IMR-90 (cell line): ENCODE measurements around the gene PTBP1. TPM values are rescaled to one million over a fixed set of nuclear protein-coding genes. Genes with fewer than 3 reads are reported as not detected.

Experiments
- ATAC-seq: fragments of 200-7000 bp; cut with Tn5 transposase; 2 replicates; pipeline ENCODE4 v1.9.1; 2020; ENCODE audit warnings: low read depth, mild to moderate bottlenecking, moderate library complexity
- BruUV-seq: library from RNA; stranded (reverse); fragments of 400-500 nt; replicated peaks from 2 replicates; lab custom pipeline; 2021; lab: Mats Ljungman, UMichigan
- CTCF ChIA-PET: fragments of 300-600 bp; formaldehyde crosslinking; extraction: SDS; loops from one replicate; lab custom pipeline; 2021; ENCODE audit warnings: antibody characterized with exemption; lab: Yijun Ruan, JAX
- POLR2A ChIA-PET: fragments of 300-600 bp; sonication (Branson Sonifier 250); formaldehyde crosslinking; loops from one replicate; lab custom pipeline; 2022; ENCODE audit warnings: antibody characterized with exemption; ENCODE audit not compliant: unreplicated experiment; lab: Charles Lee
- DNase-seq: peaks from one replicate; pipeline ENCODE4 v3.0.0; 2013
- H2AFZ ChIP-seq: replicated peaks from 2 replicates; pipeline ENCODE3; 2013; ENCODE audit warnings: low read length, mild to moderate bottlenecking; ENCODE audit not compliant: poor library complexity
- H2AK5ac ChIP-seq: 2 replicates; pipeline ENCODE4 v1.6.1; 2013; ENCODE audit warnings: low read depth, low read length, inconsistent platforms
- H2AK9ac ChIP-seq: replicated peaks from 2 replicates; pipeline ENCODE3; 2013; ENCODE audit warnings: mild to moderate bottlenecking, low read depth, low read length, moderate library complexity; ENCODE audit not compliant: poor library complexity
- H2BK120ac ChIP-seq: 2 replicates; pipeline ENCODE4 v1.6.1; 2013; ENCODE audit warnings: low read depth, low read length, inconsistent platforms
- H2BK15ac ChIP-seq: 3 replicates; pipeline ENCODE4 v1.6.1; 2013; ENCODE audit warnings: low read depth, low read length, inconsistent platforms
- H2BK20ac ChIP-seq: 2 replicates; pipeline ENCODE4 v1.6.1; 2013; ENCODE audit warnings: low read depth, mild to moderate bottlenecking, inconsistent platforms, low read length, moderate library complexity
- H2BK5ac ChIP-seq: 2 replicates; pipeline ENCODE4 v1.6.1; 2013; ENCODE audit warnings: mild to moderate bottlenecking, low read depth, low read length, inconsistent platforms; ENCODE audit not compliant: poor library complexity, severe bottlenecking
- H3K14ac ChIP-seq: replicated peaks from 2 replicates; pipeline ENCODE4 v1.6.1; 2013; ENCODE audit warnings: low read depth, low read length, inconsistent platforms
- H3K18ac ChIP-seq: 2 replicates; pipeline ENCODE4 v1.6.1; 2013; ENCODE audit warnings: low read depth, low read length, control low read depth
- H3K23ac ChIP-seq: 2 replicates; pipeline ENCODE4 v1.6.1; 2013; ENCODE audit warnings: low read depth, low read length, inconsistent platforms
- H3K27ac ChIP-seq: 2 replicates; pipeline ENCODE4 v1.5.1; 2013; ENCODE audit warnings: mild to moderate bottlenecking, control low read depth, low read length; ENCODE audit not compliant: insufficient read depth
- H3K27me3 ChIP-seq: 2 replicates; pipeline ENCODE4 v1.6.1; 2013; ENCODE audit warnings: low read length; ENCODE audit not compliant: control insufficient read depth, insufficient read depth
- H3K36me3 ChIP-seq: 2 replicates; pipeline ENCODE4 v1.6.1; 2013; ENCODE audit warnings: low read length, mixed read lengths; ENCODE audit not compliant: control insufficient read depth, insufficient read depth
- H3K4ac ChIP-seq: 2 replicates; pipeline ENCODE4 v1.6.1; 2013; ENCODE audit warnings: low read depth, low read length, inconsistent platforms
- H3K4me1 ChIP-seq: 2 replicates; pipeline ENCODE4 v1.6.1; 2013; ENCODE audit warnings: low read length, mixed read lengths; ENCODE audit not compliant: control insufficient read depth, insufficient read depth
- H3K4me2 ChIP-seq: 2 replicates; pipeline ENCODE4 v1.6.1; 2013; ENCODE audit warnings: low read depth, mild to moderate bottlenecking, control low read depth, low read length, moderate library complexity
- H3K4me3 ChIP-seq: 2 replicates; pipeline ENCODE4 v1.5.1; 2013; ENCODE audit warnings: low read depth, mild to moderate bottlenecking, control low read depth, low read length, moderate library complexity; ENCODE audit not compliant: insufficient read depth
- H3K56ac ChIP-seq: 2 replicates; pipeline ENCODE4 v1.6.1; 2013; ENCODE audit warnings: low read length, inconsistent platforms; ENCODE audit not compliant: insufficient read depth; ENCODE audit errors: extremely low read depth
- H3K79me1 ChIP-seq, 2 experiments: 2 replicates each; pipeline ENCODE4 v1.6.1; 2013; ENCODE audit warnings: low read length in 2 of 2, inconsistent platforms in 1 of 2, low read depth in 1 of 2
- H3K9ac ChIP-seq: 2 replicates; pipeline ENCODE4 v1.6.1; 2013; ENCODE audit warnings: low read depth, low read length, control low read depth
- H3K9me1 ChIP-seq: 2 replicates; pipeline ENCODE4 v1.6.1; 2013; ENCODE audit warnings: low read length, inconsistent platforms; ENCODE audit not compliant: insufficient read depth
- H3K9me3 ChIP-seq: 2 replicates; pipeline ENCODE4 v1.6.1; 2013; ENCODE audit warnings: low read length; ENCODE audit not compliant: control insufficient read depth, insufficient read depth
- H4K20me1 ChIP-seq: 2 replicates; pipeline ENCODE4 v1.6.1; 2013; ENCODE audit warnings: low read length, inconsistent platforms; ENCODE audit not compliant: insufficient read depth
- H4K5ac ChIP-seq: 2 replicates; pipeline ENCODE4 v1.6.1; 2013; ENCODE audit warnings: mild to moderate bottlenecking, low read depth, low read length, control low read depth
- H4K8ac ChIP-seq, 2 experiments: 2 replicates each; pipeline ENCODE4 v1.6.1; 2013; ENCODE audit warnings: low read depth in 2 of 2, low read length in 2 of 2, control low read depth in 1 of 2, inconsistent platforms in 1 of 2
- H4K91ac ChIP-seq: 2 replicates; pipeline ENCODE4 v1.6.1; 2013; ENCODE audit warnings: low read depth, low read length, inconsistent platforms; ENCODE audit not compliant: insufficient read depth
- CHD1 ChIP-seq: IDR thresholded peaks from 2 replicates; pipeline ENCODE4 v1.6.1; 2012; ENCODE audit warnings: low read depth, low read length, improper control_type of control experiment
- CTCF ChIP-seq: conservative IDR thresholded peaks from 2 replicates; pipeline ENCODE4 v1.5.1; 2012; ENCODE audit warnings: mild to moderate bottlenecking, low read depth, low read length, improper control_type of control experiment
- ELK1 ChIP-seq: fragments of 150-350 bp; IDR thresholded peaks from 2 replicates; pipeline ENCODE4 v1.6.1; 2016; ENCODE audit warnings: low read depth, mild to moderate bottlenecking, low read length, moderate library complexity, borderline replicate concordance
- FOS ChIP-seq: fragments of 150-350 bp; IDR thresholded peaks from 2 replicates; pipeline ENCODE4 v1.6.1; 2016; ENCODE audit warnings: low read depth, low read length
- MAFK ChIP-seq: IDR thresholded peaks from 2 replicates; pipeline ENCODE4 v1.6.1; 2012; ENCODE audit warnings: low read depth, low read length, improper control_type of control experiment
- MAZ ChIP-seq: IDR thresholded peaks from 2 replicates; pipeline ENCODE4 v1.6.1; 2012; ENCODE audit warnings: low read depth, mild to moderate bottlenecking, low read length, improper control_type of control experiment, moderate library complexity, borderline replicate concordance
- MXI1 ChIP-seq: IDR thresholded peaks from 2 replicates; pipeline ENCODE4 v1.6.1; 2012; ENCODE audit warnings: low read depth, mild to moderate bottlenecking, low read length, moderate library complexity, borderline replicate concordance
- POLR2A ChIP-seq: IDR thresholded peaks from 2 replicates; pipeline ENCODE4 v1.6.1; 2012; ENCODE audit warnings: mild to moderate bottlenecking, low read depth, low read length
- RAD21 ChIP-seq: IDR thresholded peaks from 2 replicates; pipeline ENCODE4 v1.6.1; 2012; ENCODE audit warnings: low read length, improper control_type of control experiment
- RCOR1 ChIP-seq: IDR thresholded peaks from 2 replicates; pipeline ENCODE4 v1.6.1; 2012; ENCODE audit warnings: mild to moderate bottlenecking, low read length, improper control_type of control experiment; ENCODE audit not compliant: insufficient replicate concordance
- RFX5 ChIP-seq: IDR thresholded peaks from 2 replicates; pipeline ENCODE4 v1.8.0; 2012; ENCODE audit warnings: low read depth, mild to moderate bottlenecking, low read length, moderate library complexity
- SMC3 ChIP-seq: fragments of 150-350 bp; IDR thresholded peaks from 2 replicates; pipeline ENCODE4 v1.6.1; 2016; ENCODE audit warnings: low read depth, mild to moderate bottlenecking, antibody characterized with exemption, low read length, moderate library complexity
- USF2 ChIP-seq: fragments of 150-350 bp; IDR thresholded peaks from 2 replicates; pipeline ENCODE4 v1.6.1; 2017; ENCODE audit warnings: mild to moderate bottlenecking, antibody characterized with exemption, low read length, low read depth
- WGBS, 2 experiments: methylation state at CpG; one replicate each; pipeline versions ENCODE4 v1.1.5 to v1.1.7; 2013; ENCODE audit warnings: missing lambda C conversion rate in 2 of 2; ENCODE audit not compliant: insufficient read length in 1 of 2; ENCODE audit errors: extremely low coverage in 2 of 2; 5-methylcytosine and 5-hydroxymethylcytosine counted together
- dilution Hi-C: fragments of 300-500 bp; cut with HindIII; formaldehyde crosslinking; loops from one replicate; pipeline ENCODE4 v1.14.3; 2018; ENCODE audit warnings: low sequenced_read_pairs; ENCODE audit not compliant: unreplicated experiment
- in situ Hi-C: fragments of 300-500 bp; cut with MboI; formaldehyde crosslinking; loops from 3 replicates; pipeline ENCODE4 v1.14.3; 2019; ENCODE audit warnings: low sequenced_read_pairs, inconsistent platforms, mixed read lengths
- intact Hi-C: fragments of 100-400 bp; cut with micrococcal nuclease; formaldehyde crosslinking; loops from 2 replicates; pipeline ENCODE4 v1.10.0; 2022
- polyA plus RNA-seq, 3 experiments: library from polyadenylated mRNA; depleted of rRNA; stranded (reverse); fragments of >200 nt; gene quantifications; 2 replicates each; pipeline ENCODE4 v1.2.3, GENCODE V29; 2012; ENCODE audit warnings: low replicate concordance in 1 of 3
- total RNA-seq: library from RNA; depleted of rRNA; stranded (reverse); fragments of >200 nt; gene quantifications from 2 replicates; pipeline ENCODE4 v1.2.3, GENCODE V29; 2012

The PTBP1 gene
- total and polyA plus RNA-seq, 2 of the 4 experiments (the other 2 are of a cell fraction) = 146 to 269 TPM

GRCh38 chr19:763869-764268 lies 33.4 kb upstream of the PTBP1 start:
- Histone ChIP-seq H3K9ac (no peak overlapping the region), H2BK15ac (no peak overlapping the region), H2BK5ac (no peak overlapping the region), H4K20me1 (no peaks in the 10 kb centered on the region), H3K4me2 (no peak overlapping the region), H3K4me1 (no peaks in the 10 kb centered on the region), H2AK9ac (no peak overlapping the region), H3K79me1 (no peaks in the 10 kb centered on the region), H2BK20ac (no peak overlapping the region), H3K4me3 (no peak overlapping the region), H2AFZ (no peak overlapping the region), H3K9me3 (peaks cover 5% of the 10 kb centered on the region; the same call in 1 of the 2 replicates), H3K36me3 (no peaks in the 10 kb centered on the region), H3K14ac (no peak overlapping the region), H3K56ac (no peak overlapping the region), H2BK120ac (no peak overlapping the region), H4K8ac (no peak overlapping the region), H3K9me1 (no peaks in the 10 kb centered on the region), H2AK5ac (no peak overlapping the region), H4K91ac (no peak overlapping the region), H3K23ac (no peak overlapping the region), H3K18ac (no peak overlapping the region), H3K4ac (no peak overlapping the region), H4K5ac (no peak overlapping the region), H3K27me3 (no peaks in the 10 kb centered on the region; the same call in 1 of the 2 replicates), H3K27ac (no peak overlapping the region)
- ChIA-PET POLR2A (no interaction called here), CTCF (no interaction called here)
- TF ChIP-seq SMC3 = no peak
- TF ChIP-seq MAZ = no peak
- no peak for TF ChIP-seq CTCF
- no peak for TF ChIP-seq RCOR1
- TF ChIP-seq POLR2A = no peak
- TF ChIP-seq USF2 = no peak
- no peak for TF ChIP-seq FOS
- no peak for TF ChIP-seq ELK1
- no peak for TF ChIP-seq MXI1
- no peak for TF ChIP-seq RAD21
- no peak for TF ChIP-seq CHD1
- no peak for TF ChIP-seq MAFK
- TF ChIP-seq RFX5 = no peak
- in situ Hi-C loops = loop anchor here (10.0 kb wide), 1 partner anchor 221 kb away; the partner anchor contains the start of gene WDR18
- intact Hi-C loops = no loop called here
- dilution Hi-C loops = no loop called here
- DNase-seq = no peak
- no TSS peak for BruUV-seq
- WGBS, 2 experiments = 92% methylated on average over 2 of the region's 6 CpGs; no CpG with 5 or more reads in 1 of the 2 experiments
- no peak for ATAC-seq
